Natural killer cell treated with Interleukin-12 subunit alpha and Interleukin-12 subunit beta and Interleukin-15 and Interleukin-18, amount 100 ng/mL, for 72 hours (primary cell): ENCODE results near the gene AK4. TPM values are rescaled to one million over a fixed set of nuclear protein-coding genes. Genes with fewer than 3 reads are reported as not detected.
"Not testable (repeated sequence)": the region's sequence is repeated elsewhere in the genome, so short reads cannot be mapped to it uniquely, and the experiment has no call there.

ENCODE experiments used
- ATAC-seq, 2 donors: fragments of 150-1000 bp; cut with Tn5 transposase in 1 of 2; sonication (Bioruptor Pico), chemical (Tn5 transposase) in 1 of 2; 2 replicates each; pipeline ENCODE4 v1.10.0; 2021
- DNase-seq: peaks from one replicate; pipeline ENCODE4 v3.0.0; 2022; ENCODE audit warnings: low spot score
- H3K27ac Mint-ChIP-seq, 2 donors: 1 replicate in 1 of 2; 2 replicates in 1 of 2; pipeline ENCODE4 v1.8.0; 2022; ENCODE audit warnings: mixed read lengths in 2 of 2, mild to moderate bottlenecking in 1 of 2, moderate library complexity in 1 of 2
- H3K27me3 Mint-ChIP-seq, 2 donors: 1 replicate in 1 of 2; 2 replicates in 1 of 2; pipeline ENCODE4 v1.8.0; 2022; ENCODE audit warnings: mixed read lengths in 2 of 2
- H3K36me3 Mint-ChIP-seq: one replicate; pipeline ENCODE4 v1.8.0; 2022; ENCODE audit warnings: mixed read lengths
- H3K4me1 Mint-ChIP-seq, 2 donors: 1 replicate in 1 of 2; 2 replicates in 1 of 2; pipeline ENCODE4 v1.8.0; 2022; ENCODE audit warnings: low read depth in 2 of 2, mixed read lengths in 2 of 2, mild to moderate bottlenecking in 1 of 2
- H3K4me3 Mint-ChIP-seq: one replicate; pipeline ENCODE4 v1.8.0; 2022; ENCODE audit warnings: mixed read lengths
- H3K9me3 Mint-ChIP-seq: 2 replicates; pipeline ENCODE4 v1.8.0; 2022; ENCODE audit warnings: mixed read lengths
- total RNA-seq, 2 donors: library from RNA; stranded (reverse); gene quantifications; one replicate each; pipeline ENCODE4 v1.2.3, GENCODE V29; 2022

The AK4 gene
- total RNA-seq, 2 donors from 2014 or later, result 24.4 to 87.9 TPM

DNA sequence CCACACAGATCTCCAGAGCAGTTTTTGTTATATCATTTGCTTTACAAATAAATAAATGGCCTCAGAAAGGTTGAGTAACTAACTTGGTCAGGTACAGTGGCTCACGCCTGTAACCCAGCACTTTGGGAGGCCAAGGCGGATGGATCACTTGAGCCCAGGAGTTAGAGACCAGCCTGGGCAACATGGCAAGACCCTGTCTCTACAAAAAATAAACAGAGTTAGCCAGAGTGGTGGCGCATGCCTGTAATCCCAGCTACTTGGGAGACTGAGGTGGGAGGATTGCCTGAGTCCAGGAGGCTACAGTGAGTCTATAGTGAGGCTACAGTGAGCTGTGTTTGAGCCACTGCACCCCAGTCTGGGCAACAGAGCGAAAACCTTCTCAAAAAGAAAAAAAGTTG is 11.3 kb downstream of the AK4 start:
- DNase-seq, ATAC-seq, H3K4me3 Mint-ChIP-seq, H3K4me1 Mint-ChIP-seq, H3K9me3 Mint-ChIP-seq, H3K36me3 Mint-ChIP-seq, H3K27ac Mint-ChIP-seq: not testable (repeated sequence)
- peaks cover 14 to 20% of the 10 kb centered on the region in 2 donors for H3K27me3 Mint-ChIP-seq

DNA sequence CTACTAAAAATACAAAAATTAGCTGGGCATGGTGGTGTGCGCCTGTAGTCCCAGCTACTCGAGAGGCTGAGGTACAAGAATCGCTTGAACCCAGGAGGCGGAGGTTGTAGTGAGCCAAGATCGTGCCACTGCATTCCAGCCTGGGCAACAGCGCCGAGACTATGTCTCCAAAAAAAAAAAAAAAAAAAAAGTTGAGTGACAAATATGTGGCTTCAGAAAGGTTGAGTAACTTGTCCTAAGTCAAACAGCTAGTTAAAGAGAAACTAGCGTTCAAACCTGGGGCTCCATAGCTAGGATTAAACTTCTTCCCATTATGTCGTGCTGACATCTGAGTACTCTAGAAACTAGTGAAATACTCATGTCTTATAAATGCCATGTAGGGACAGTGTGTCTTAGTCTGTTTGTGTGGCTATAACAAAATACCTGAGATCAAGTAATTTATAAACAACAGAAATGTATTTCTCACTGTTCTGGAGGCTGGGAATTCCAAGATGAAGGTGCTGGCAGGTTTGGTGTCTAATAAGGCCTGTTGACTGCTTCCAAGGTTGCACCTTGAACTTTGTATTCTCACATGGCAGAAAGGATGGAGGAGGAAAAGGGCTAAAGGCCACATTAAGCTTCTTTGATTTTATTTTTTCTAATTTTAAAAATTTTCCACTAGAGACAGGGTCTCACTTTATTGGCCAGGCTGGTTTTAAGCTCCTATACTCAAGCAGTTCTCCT is 12.0 kb downstream of the AK4 start:
- H3K9me3 Mint-ChIP-seq, result no peaks in the 10 kb centered on the region
- H3K27ac Mint-ChIP-seq, result no peak overlapping the region
- no peak for ATAC-seq
- no peak for DNase-seq
- no peak overlapping the region for H3K4me3 Mint-ChIP-seq
- H3K27me3 Mint-ChIP-seq, result peaks cover 16 to 20% of the 10 kb centered on the region in 2 donors
- H3K36me3 Mint-ChIP-seq, result no peaks in the 10 kb centered on the region
- peaks cover 3 to 7% of the 10 kb centered on the region in 2 donors for H3K4me1 Mint-ChIP-seq

DNA sequence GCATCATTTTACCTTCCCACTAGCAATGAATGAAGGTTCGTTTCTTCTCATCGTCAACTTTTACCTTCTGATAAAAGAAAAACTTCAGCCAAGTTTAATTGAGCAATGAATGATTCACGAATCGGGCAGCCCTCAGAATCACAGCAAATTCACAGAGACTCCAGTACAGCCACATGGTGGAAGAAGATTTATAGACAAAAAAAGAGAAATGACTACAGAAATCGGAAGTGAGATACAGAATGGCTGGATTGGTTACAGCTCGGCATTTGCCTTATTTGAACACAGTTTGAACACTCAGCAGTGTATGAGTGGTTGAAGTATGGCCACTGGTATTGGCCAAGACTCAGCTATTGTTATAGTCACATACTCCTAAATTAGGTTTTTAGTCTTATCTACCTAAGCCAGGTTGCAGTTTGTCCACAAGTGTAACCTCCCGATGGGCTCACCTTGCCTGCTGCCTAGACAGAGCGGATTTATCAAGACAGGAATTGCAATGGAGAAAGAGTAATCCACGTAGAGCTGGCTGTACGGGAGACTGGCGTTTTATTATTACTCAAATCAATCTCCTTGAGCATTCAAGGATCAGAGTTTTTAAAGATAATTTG is 15.3 kb downstream of the AK4 start:
- H3K9me3 Mint-ChIP-seq, result no peaks in the 10 kb centered on the region
- H3K4me3 Mint-ChIP-seq, result no peak overlapping the region
- H3K4me1 Mint-ChIP-seq, result peaks cover 5 to 7% of the 10 kb centered on the region in 2 donors
- no peaks in the 10 kb centered on the region for H3K36me3 Mint-ChIP-seq
- no peak overlapping the region for H3K27ac Mint-ChIP-seq
- DNase-seq (no peak), ATAC-seq (no peak)
- H3K27me3 Mint-ChIP-seq, result peaks cover 26 to 30% of the 10 kb centered on the region in 2 donors

DNA sequence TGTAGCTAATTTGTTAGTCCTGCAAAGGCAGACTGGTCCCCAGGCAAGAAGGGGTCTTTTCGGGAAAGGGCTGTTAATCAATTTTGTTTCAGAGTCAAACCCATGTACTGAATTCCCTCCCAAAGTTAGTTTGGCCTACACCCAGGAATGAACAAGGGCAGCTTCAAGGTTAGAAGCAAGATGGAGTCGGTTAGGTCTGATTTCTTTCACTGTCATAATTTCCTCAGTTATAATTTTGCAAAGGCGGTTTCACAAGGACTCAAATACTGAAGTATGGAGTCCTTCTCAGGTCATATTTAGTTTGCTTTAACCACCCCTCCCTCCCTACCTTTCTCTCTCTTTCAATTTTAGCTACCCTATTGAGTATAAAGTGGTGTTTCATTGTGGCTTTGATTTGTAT is 16.1 kb downstream of the AK4 start:
- not testable (repeated sequence) for H3K36me3 Mint-ChIP-seq, ATAC-seq, DNase-seq, H3K9me3 Mint-ChIP-seq, H3K4me3 Mint-ChIP-seq, H3K27ac Mint-ChIP-seq, H3K4me1 Mint-ChIP-seq
- peaks cover 26 to 30% of the 10 kb centered on the region in 2 donors for H3K27me3 Mint-ChIP-seq

DNA sequence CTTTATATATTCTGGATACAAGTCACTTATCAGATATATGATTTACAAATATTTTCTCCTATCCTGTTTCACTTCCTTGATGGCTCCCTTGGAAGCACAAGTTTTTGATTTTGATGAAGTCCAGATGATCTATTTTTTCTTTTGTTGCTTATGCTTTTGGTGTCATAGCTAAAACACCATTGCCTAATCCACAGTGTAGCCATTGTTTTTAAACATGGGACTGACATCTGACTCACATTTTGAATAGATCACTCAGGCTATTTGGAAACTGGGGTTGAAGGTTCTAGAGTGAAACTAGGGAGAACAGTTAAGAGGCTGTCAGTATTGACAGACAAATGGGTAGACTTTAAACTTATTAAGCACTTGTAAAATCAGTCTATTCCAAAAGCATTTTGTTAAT is 16.6 kb downstream of the AK4 start:
- no peak overlapping the region for H3K4me3 Mint-ChIP-seq
- H3K9me3 Mint-ChIP-seq, result no peaks in the 10 kb centered on the region
- H3K27ac Mint-ChIP-seq, result no peak overlapping the region
- ATAC-seq, result no peak
- H3K4me1 Mint-ChIP-seq, result peaks cover 5 to 7% of the 10 kb centered on the region in 2 donors
- H3K27me3 Mint-ChIP-seq, result peaks cover 26 to 30% of the 10 kb centered on the region in 2 donors
- no peak for DNase-seq
- no peaks in the 10 kb centered on the region for H3K36me3 Mint-ChIP-seq

DNA sequence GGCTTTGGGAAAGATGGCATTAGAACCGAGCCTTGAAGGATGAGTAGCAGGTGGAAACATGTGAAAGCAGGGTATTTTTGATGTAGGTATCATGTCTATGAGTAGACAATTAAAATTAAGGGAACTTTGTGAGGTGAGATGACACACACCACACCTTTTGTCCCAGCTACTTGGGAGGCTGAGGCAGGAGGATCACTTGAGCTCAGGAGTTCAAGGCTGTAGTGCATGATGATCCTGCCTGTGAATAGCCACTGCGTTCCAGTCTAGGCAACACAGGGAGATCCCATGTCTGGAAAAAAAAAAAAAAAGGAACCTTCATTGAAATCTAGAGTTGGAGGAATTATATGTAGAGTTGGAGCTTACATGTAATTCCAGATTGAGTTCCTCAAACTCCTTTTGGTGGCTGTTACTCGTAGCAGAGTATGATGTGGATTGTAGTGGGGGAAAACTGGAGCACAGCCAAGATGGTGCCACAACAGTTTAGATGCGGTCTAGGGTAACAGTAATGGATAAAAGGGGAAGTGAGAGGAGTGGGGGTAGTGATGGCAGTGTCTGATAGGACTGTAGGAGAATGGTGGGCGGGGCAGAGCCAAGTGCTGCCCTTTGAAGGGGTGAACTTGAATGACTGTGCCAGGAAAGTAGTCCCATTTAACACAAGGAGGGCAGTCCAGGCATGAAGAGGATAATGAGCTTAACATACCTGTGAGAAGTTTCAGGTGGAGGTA is 17.4 kb downstream of the AK4 start:
- Mint-ChIP-seq H3K36me3 (no peaks in the 10 kb centered on the region), H3K4me1 (peaks cover 7% of the 10 kb centered on the region in 2 donors), H3K4me3 (no peak overlapping the region), H3K27ac (no peak overlapping the region), H3K27me3 (peaks cover 26 to 30% of the 10 kb centered on the region in 2 donors), H3K9me3 (no peaks in the 10 kb centered on the region)
- ATAC-seq, result no peak
- DNase-seq, result no peak

DNA sequence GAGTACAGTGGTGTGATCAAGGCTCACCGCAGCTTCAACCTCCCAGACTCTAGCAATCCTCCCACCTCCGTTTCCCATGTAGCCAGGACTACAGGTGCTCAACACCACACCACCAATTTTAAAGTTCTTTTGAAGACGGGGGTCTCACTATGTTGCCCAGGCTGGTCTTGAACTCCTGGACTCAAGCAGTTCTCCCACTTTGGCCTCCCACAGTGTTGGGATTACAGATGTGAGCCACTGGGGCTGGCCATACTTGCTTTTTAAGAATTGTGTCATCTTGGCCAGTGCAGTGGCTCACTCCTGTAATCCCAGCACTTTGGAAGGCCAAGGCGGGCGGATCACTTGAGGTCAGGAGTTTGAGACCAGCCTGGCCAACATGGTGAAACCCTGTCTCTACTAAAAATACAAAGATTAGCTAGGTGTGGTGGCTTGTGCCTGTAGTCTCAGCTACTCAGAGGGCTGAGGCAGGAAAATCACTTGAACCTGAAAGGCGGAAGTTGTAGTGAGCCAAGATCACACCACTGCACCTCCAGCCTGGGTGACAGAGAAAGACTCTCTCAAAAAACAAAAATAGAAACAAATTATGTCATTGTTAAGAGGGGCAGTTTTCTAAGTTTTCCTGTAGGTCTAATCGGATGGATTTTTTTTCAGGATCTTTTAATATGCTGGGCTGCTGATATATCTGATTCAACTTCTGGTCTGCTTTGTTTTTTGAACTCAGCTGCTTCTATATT is 18.7 kb downstream of the AK4 start:
- H3K27ac Mint-ChIP-seq, result no peak overlapping the region
- ATAC-seq, result no peak

DNA sequence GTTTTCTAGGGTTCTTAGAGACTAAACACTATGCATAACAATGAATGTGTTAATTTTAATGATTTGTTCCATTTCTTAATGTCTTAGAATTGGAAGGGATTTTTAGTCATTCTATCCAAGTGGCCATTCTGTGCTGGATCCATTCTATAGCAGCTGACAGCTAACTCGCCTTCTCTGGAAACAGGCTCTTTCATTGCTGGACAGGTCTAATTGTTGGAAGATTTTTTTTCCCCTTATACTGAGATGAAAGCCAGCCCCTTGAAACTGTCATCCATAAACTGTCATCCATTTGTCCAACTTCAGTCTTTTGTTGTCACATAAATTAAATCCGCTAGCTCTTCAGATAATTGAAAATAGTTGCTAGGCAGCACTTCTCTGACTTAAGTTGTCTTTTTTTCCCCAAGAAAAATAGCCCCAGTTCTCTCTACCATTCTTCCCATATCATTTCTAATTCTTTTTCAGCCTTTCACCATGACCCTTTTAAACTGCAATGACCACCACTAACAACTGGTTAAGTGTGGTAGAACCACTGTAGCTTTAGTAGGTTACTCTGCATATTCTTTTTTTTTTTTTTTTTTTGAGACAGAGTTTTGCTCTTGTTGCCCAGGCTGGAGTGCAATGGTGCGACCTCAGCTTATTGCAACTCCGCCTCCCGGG is 19.7 kb downstream of the AK4 start:
- no peak for ATAC-seq
- Mint-ChIP-seq H3K4me1 (peaks cover 4 to 7% of the 10 kb centered on the region in 2 donors), H3K4me3 (no peak overlapping the region), H3K27ac (no peak overlapping the region), H3K36me3 (no peaks in the 10 kb centered on the region), H3K27me3 (peaks cover 20% of the 10 kb centered on the region in 2 donors), H3K9me3 (no peaks in the 10 kb centered on the region)
- no peak for DNase-seq

More for the DNA sequence above, 18.7 kb downstream of the AK4 start:
- H3K4me3 Mint-ChIP-seq, result no peak overlapping the region
- peaks cover 24 to 26% of the 10 kb centered on the region in 2 donors for H3K27me3 Mint-ChIP-seq
- DNase-seq, result no peak
- H3K9me3 Mint-ChIP-seq, result no peaks in the 10 kb centered on the region
- peaks cover 7% of the 10 kb centered on the region in 2 donors for H3K4me1 Mint-ChIP-seq
- no peaks in the 10 kb centered on the region for H3K36me3 Mint-ChIP-seq

DNA sequence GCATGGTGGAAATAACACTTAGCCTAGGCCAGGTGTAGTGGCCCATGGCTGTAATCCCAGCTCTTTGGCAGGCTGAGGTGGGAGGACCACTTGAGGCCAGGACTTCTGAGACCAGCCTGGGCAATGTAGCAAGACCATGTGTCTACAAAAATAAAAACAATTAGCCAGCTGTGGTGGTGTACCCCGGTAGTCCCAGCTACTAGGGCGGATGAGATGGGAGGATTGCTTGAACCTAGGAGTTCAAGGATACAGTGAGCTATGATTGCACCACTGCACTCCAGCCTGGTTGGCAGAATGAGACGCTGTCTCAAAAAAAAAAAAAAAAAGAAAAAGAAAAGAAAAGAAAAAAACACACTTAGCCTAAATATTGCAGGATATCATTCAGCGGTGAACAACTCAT is 20.9 kb downstream of the AK4 start:
- Mint-ChIP-seq H3K36me3 (no peaks in the 10 kb centered on the region), H3K27me3 (peaks cover 10 to 16% of the 10 kb centered on the region in 2 donors), H3K27ac (no peak overlapping the region), H3K4me1 (peaks cover 0 to 4% of the 10 kb centered on the region in 2 donors), H3K4me3 (no peak overlapping the region), H3K9me3 (no peaks in the 10 kb centered on the region)
- ATAC-seq (no peak), DNase-seq (no peak)

DNA sequence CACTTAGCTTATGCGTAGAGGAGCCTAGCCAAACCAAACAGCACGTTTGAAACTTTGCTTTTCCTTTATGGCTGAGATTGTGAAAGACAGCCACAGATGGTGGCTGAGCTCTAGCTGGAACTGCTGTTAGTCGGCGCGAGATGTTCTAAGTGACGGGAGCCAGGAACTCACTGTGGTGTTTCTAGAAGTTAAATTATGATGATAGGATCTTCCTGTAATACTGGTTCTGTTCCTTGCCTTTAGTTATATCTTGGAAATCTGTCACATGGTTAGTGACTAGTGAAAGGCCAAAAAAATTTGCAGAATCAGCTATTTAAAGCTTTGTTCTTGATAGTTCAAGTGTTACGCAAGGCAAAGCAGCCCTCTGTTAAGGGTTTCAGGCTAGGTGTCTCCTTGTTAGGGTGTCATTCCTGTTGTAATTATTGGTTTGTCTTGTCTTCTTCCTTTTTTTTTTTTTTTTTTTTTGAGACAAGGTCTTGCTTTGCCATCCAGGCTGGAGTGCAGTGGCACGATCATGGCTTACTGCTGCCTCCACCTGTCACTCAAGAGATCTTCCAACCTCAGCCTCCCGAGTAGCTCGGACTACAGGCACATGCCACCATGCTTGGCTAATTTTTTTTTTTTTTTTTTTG is 22.6 kb downstream of the AK4 start:
- Mint-ChIP-seq H3K36me3 (no peaks in the 10 kb centered on the region), H3K4me1 (peaks cover 0 to 2% of the 10 kb centered on the region in 2 donors), H3K27me3 (peaks cover 4 to 13% of the 10 kb centered on the region in 2 donors), H3K4me3 (no peak overlapping the region), H3K9me3 (no peaks in the 10 kb centered on the region), H3K27ac (no peak overlapping the region)
- no peak for DNase-seq
- ATAC-seq, result no peak

DNA sequence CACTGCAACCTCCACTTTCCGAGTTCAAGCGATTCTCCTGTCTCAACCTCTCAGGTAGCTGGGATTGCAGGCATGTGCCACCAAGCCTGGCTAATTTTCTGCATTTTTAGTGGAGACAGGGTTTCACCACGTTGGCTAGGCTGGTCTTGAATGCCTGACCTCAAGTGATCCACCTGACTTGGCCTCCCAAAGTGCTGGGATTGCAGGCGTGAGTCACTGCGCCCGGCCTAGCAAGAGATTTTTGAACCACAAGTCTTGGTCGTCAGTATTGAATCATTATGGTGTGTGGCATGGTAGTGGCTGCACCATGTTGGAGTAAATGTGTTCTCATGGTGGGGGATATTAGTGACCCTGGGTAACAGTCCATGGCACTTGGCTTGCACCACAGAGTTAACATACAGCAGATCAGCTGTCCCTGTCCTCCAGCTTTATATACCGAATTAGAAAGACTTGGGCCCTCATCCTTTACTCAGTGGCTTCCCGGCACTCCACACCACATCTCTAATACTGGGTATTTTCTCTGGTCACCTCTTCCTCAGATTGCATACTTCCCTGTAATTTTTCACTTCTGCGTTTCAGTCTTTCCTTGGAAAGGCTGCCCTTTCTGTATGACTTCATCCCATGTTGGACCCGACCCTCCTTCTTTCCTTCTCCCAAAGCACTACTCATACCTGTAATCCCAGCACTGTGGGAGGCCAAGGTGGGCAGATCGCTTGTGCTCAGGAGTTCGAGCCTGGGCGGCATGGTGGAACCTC is 25.1 kb downstream of the AK4 start:
- Mint-ChIP-seq H3K9me3 (no peaks in the 10 kb centered on the region), H3K27ac (no peak overlapping the region), H3K27me3 (peaks cover 6 to 12% of the 10 kb centered on the region in 2 donors), H3K4me3 (no peak overlapping the region), H3K36me3 (no peaks in the 10 kb centered on the region), H3K4me1 (peaks cover 0 to 2% of the 10 kb centered on the region in 2 donors)
- DNase-seq (no peak), ATAC-seq (no peak)

DNA sequence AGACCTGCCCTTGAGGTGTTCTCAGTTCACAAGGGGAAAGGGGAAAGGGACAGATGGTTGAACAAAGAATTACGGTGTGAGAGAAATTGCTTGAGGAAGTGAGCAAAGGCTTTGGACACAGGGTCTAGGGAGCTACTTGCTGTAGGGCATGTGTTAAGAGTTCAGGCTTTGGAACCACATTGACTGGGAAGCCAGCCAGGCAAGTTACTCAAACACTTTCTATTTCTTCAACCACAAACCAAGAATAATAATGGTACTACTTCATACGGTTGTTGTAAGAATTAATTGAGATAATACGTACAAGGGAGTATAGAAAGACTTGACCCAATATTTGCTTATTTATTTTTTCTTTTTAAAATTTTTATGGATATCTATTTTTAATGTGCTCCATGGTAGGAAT is 26.6 kb downstream of the AK4 start:
- no peaks in the 10 kb centered on the region for H3K9me3 Mint-ChIP-seq
- DNase-seq, result no peak
- peaks cover 0 to 2% of the 10 kb centered on the region in 2 donors for H3K4me1 Mint-ChIP-seq
- no peak overlapping the region for H3K27ac Mint-ChIP-seq
- no peaks in the 10 kb centered on the region for H3K36me3 Mint-ChIP-seq
- no peak for ATAC-seq
- H3K4me3 Mint-ChIP-seq, result no peak overlapping the region
- H3K27me3 Mint-ChIP-seq, result peaks cover 12 to 13% of the 10 kb centered on the region in 2 donors
